Measurements from ENCODE around the gene OPCML. TPM values are rescaled to one million over a fixed set of nuclear protein-coding genes. Genes with fewer than 3 reads are reported as not detected.

OPCML gene
- polyA plus RNA-seq, 1 donor from 2014 or later: 11.6 TPM

- Histone ChIP-seq H3F3A (ENCODE audit: insufficient read depth, low read length, poor library complexity, severe bottlenecking) (no peaks in the 10 kb centered on the region), H3K27ac (ENCODE audit: low read length) (no peak overlapping the region), H4K20me1 (ENCODE audit: insufficient read depth) (no peaks in the 10 kb centered on the region), H3K36me3 (ENCODE audit: insufficient read depth, low read length) (no peaks in the 10 kb centered on the region), H3K9me3 (ENCODE audit: low read length) (no peaks in the 10 kb centered on the region), H3K27me3 (ENCODE audit: insufficient read depth, low read depth, low read length) (no peaks in the 10 kb centered on the region), H3K79me2 (replicated peaks; ENCODE audit: insufficient read depth, low read length) (no peaks in the 10 kb centered on the region), H3K4me2 (ENCODE audit: low read length) (no peak overlapping the region), H3K9ac (ENCODE audit: low read length) (no peak overlapping the region), H3K9me2 (ENCODE audit: insufficient read depth, low read length) (no peaks in the 10 kb centered on the region), H3K4me3 (ENCODE audit: low read length) (no peak overlapping the region), H2AFZ (ENCODE audit: low read depth, low read length) (no peak overlapping the region)
- TF ChIP-seq SMC3 (conservative IDR thresholded peaks at IDR 0.05; ENCODE audit: poor library complexity): peak; percentile 29
- peak; percentile 40 for TF ChIP-seq CTCF (IDR thresholded peaks at IDR 0.05; ENCODE audit: poor library complexity, severe bottlenecking)
- TF ChIP-seq RAD21 (conservative IDR thresholded peaks at IDR 0.05): no peak
Measured at GRCh38 chr11:132858223-132858622, 674.1 kb downstream of the OPCML start.

GRCh38 chr11:132856032-132856431, 676.3 kb downstream of the OPCML start:
- Histone ChIP-seq H4K20me1 (ENCODE audit: insufficient read depth) (no peaks in the 10 kb centered on the region), H3K4me3 (ENCODE audit: low read length) (no peak overlapping the region), H3K9ac (ENCODE audit: low read length) (no peak overlapping the region), H3F3A (ENCODE audit: insufficient read depth, low read length, poor library complexity, severe bottlenecking) (no peaks in the 10 kb centered on the region), H3K9me2 (ENCODE audit: insufficient read depth, low read length) (no peaks in the 10 kb centered on the region), H3K27ac (ENCODE audit: low read length) (no peak overlapping the region), H3K36me3 (ENCODE audit: insufficient read depth, low read length) (no peaks in the 10 kb centered on the region), H3K79me2 (replicated peaks; ENCODE audit: insufficient read depth, low read length) (no peaks in the 10 kb centered on the region), H3K9me3 (ENCODE audit: low read length) (no peaks in the 10 kb centered on the region), H3K27me3 (ENCODE audit: insufficient read depth, low read depth, low read length) (no peaks in the 10 kb centered on the region), H2AFZ (ENCODE audit: low read depth, low read length) (no peak overlapping the region), H3K4me2 (ENCODE audit: low read length) (no peak overlapping the region)
- TF ChIP-seq TAF1 (IDR thresholded peaks at IDR 0.05; ENCODE audit: low read depth): no peak
- no peak for TF ChIP-seq MXI1 (conservative IDR thresholded peaks at IDR 0.05; ENCODE audit: poor library complexity, severe bottlenecking)
- TF ChIP-seq REST (IDR thresholded peaks at IDR 0.05; ENCODE audit: borderline replicate concordance): no peak
- TF ChIP-seq EP300 (conservative IDR thresholded peaks at IDR 0.05; ENCODE audit: poor library complexity, severe bottlenecking): no peak
- no peak for TF ChIP-seq RAD21 (conservative IDR thresholded peaks at IDR 0.05)
- no peak for TF ChIP-seq CTCF (IDR thresholded peaks at IDR 0.05; ENCODE audit: poor library complexity, severe bottlenecking)
- TF ChIP-seq SMC3 (conservative IDR thresholded peaks at IDR 0.05; ENCODE audit: poor library complexity): no peak
- no peak for TF ChIP-seq POLR2AphosphoS5 (IDR thresholded peaks at IDR 0.05)
